Rectal smooth muscle tissue (tissue), 1 donor: Measurements from ENCODE around the gene ULK4.
"Not testable (repeated sequence)": the region's sequence is repeated elsewhere in the genome, so short reads cannot be mapped to it uniquely, and the experiment has no call there.

ENCODE experiments used
- H3K27ac ChIP-seq: one replicate; pipeline ENCODE4 v1.7.0; 2013; ENCODE audit warnings: low read depth, low read length, inconsistent platforms
- H3K27me3 ChIP-seq: one replicate; pipeline ENCODE4 v1.7.0; 2013; ENCODE audit warnings: low read length; ENCODE audit not compliant: control insufficient read depth, insufficient read depth
- H3K36me3 ChIP-seq: one replicate; pipeline ENCODE4 v1.7.0; 2013; ENCODE audit warnings: low read length; ENCODE audit not compliant: control insufficient read depth, insufficient read depth
- H3K4me1 ChIP-seq: one replicate; pipeline ENCODE4 v1.7.0; 2013; ENCODE audit warnings: low read length; ENCODE audit not compliant: control insufficient read depth, insufficient read depth
- H3K4me3 ChIP-seq: one replicate; pipeline ENCODE4 v1.7.0; 2013; ENCODE audit warnings: low read length
- H3K9ac ChIP-seq: one replicate; pipeline ENCODE4 v1.7.0; 2013; ENCODE audit warnings: low read length

Gene ULK4

GRCh38 chr3:41477399-41478014, 484.4 kb downstream of the ULK4 start:
- Histone ChIP-seq H3K36me3 (no peaks in the 10 kb centered on the region), H3K9ac (no peak overlapping the region), H3K4me1 (no peaks in the 10 kb centered on the region), H3K27ac (no peak overlapping the region), H3K4me3 (no peak overlapping the region), H3K27me3 (no peaks in the 10 kb centered on the region)

DNA sequence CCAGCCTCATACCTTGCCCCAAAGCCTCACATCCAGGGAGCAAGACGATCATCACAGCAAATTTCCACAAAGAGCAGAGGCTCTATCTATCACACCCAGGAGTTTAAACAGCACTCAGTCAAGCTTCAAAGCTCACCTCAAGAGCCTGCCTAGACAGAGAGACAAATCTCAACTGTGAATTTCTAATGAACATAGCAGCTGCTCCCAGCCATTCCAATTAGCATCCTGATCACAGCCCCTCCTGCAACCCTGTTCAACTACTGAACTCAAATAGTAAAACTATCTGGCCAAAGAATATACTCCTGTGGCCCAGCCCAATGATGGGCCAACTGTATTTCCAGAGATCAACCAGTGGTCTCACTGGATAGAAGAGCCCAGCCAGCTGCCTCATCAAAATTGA, 492.8 kb downstream of the ULK4 start:
- H3K4me3 ChIP-seq = no peak overlapping the region
- no peak overlapping the region for H3K9ac ChIP-seq

DNA sequence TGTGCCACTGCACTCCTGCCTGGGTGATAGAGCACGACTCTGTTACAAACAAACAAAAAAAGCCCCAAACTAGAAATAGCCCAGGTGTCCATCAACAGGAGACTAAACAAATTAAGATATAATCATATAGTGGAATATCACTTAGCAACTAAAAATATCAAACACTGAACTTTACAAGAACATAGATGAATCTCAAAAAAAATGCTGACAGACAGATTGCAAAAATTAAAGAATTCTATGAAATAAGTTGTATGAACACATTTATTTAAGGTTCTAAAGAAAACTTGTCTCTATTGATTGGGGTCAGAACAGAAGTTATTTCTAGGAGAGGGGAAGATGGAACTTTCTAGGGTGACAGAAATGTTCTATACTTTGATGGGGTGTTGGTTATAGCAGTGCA, 494.4 kb downstream of the ULK4 start:
- Histone ChIP-seq H3K4me3 (no peak overlapping the region), H3K36me3 (no peaks in the 10 kb centered on the region), H3K9ac (no peak overlapping the region), H3K27ac (no peak overlapping the region), H3K27me3 (no peaks in the 10 kb centered on the region), H3K4me1 (no peaks in the 10 kb centered on the region)

More for the DNA sequence above, 492.8 kb downstream of the ULK4 start:
- Histone ChIP-seq H3K4me1 (no peaks in the 10 kb centered on the region), H3K36me3 (no peaks in the 10 kb centered on the region), H3K27ac (no peak overlapping the region), H3K27me3 (no peaks in the 10 kb centered on the region)

DNA sequence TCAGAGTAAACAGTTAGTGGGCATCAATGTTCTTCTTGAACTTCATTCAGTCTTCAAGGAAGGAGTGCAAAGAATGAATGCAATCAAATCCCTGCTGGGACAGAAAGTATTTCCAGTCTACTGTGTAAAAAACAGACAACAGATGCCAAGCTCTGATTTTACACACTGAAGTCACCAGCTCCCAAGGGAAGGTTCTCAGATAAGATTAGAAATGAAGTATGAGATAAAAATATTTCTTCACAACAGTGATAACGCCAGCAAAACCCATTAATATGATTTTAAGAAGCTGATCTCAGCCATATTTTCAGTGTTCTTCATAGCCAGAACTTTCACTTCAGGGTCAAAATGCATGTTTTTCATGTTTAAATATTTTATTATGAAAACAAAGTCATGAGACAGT, 497.0 kb downstream of the ULK4 start:
- no peak overlapping the region for H3K4me3 ChIP-seq
- H3K27me3 ChIP-seq = no peaks in the 10 kb centered on the region
- no peak overlapping the region for H3K27ac ChIP-seq
- no peaks in the 10 kb centered on the region for H3K36me3 ChIP-seq
- H3K4me1 ChIP-seq = no peaks in the 10 kb centered on the region
- H3K9ac ChIP-seq = no peak overlapping the region

- Histone ChIP-seq H3K36me3 (no peaks in the 10 kb centered on the region), H3K4me3 (no peak overlapping the region), H3K27ac (no peak overlapping the region), H3K4me1 (no peaks in the 10 kb centered on the region), H3K9ac (no peak overlapping the region), H3K27me3 (no peaks in the 10 kb centered on the region)
Observed at GRCh38 chr3:41464401-41464800, 497.5 kb downstream of the ULK4 start.

GRCh38 chr3:41462103-41462691, 499.7 kb downstream of the ULK4 start:
- Histone ChIP-seq H3K4me3 (no peak overlapping the region), H3K36me3 (no peaks in the 10 kb centered on the region), H3K27me3 (no peaks in the 10 kb centered on the region)

GRCh38 chr3:41460736-41461135, 501.2 kb downstream of the ULK4 start:
- H3K4me1 ChIP-seq = no peaks in the 10 kb centered on the region
- no peaks in the 10 kb centered on the region for H3K36me3 ChIP-seq
- no peak overlapping the region for H3K4me3 ChIP-seq
- no peaks in the 10 kb centered on the region for H3K27me3 ChIP-seq
- H3K9ac ChIP-seq = no peak overlapping the region
- H3K27ac ChIP-seq = no peak overlapping the region

More at GRCh38 chr3:41462103-41462691, 499.7 kb downstream of the ULK4 start:
- no peak overlapping the region for H3K9ac ChIP-seq
- H3K4me1 ChIP-seq = no peaks in the 10 kb centered on the region
- H3K27ac ChIP-seq = no peak overlapping the region

DNA sequence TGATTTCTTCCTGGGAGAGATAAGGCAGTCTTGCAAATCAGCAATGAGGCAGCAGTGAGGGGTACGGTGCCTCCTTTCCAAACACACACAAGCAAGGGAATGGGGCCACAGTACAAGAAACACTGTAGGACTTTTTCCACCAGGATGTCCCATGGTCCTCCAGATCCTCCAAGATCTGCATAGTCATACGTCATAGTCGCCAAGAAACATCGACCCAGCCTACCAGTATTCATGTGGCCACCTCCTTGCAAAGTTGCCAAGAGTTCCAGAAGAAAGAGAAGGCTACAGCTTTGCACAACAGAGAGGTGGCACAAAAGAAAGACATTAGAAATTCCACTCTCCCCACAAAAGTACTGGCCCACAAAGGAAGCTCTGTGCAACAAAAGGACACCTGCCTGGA, 504.7 kb downstream of the ULK4 start:
- no peak overlapping the region for H3K27ac ChIP-seq
- H3K27me3 ChIP-seq = no peaks in the 10 kb centered on the region
- H3K9ac ChIP-seq = no peak overlapping the region
- H3K36me3 ChIP-seq = no peaks in the 10 kb centered on the region
- H3K4me1 ChIP-seq = no peaks in the 10 kb centered on the region
- no peak overlapping the region for H3K4me3 ChIP-seq

- Histone ChIP-seq H3K27ac (no peak overlapping the region), H3K36me3 (no peaks in the 10 kb centered on the region), H3K27me3 (no peaks in the 10 kb centered on the region), H3K4me3 (no peak overlapping the region), H3K4me1 (no peaks in the 10 kb centered on the region), H3K9ac (no peak overlapping the region)
Observed at GRCh38 chr3:41456162-41456561, 505.7 kb downstream of the ULK4 start.

GRCh38 chr3:41453618-41454017, 508.3 kb downstream of the ULK4 start:
- H3K4me3 ChIP-seq, H3K9ac ChIP-seq, H3K27me3 ChIP-seq, H3K4me1 ChIP-seq, H3K36me3 ChIP-seq, H3K27ac ChIP-seq: not testable (repeated sequence)

DNA sequence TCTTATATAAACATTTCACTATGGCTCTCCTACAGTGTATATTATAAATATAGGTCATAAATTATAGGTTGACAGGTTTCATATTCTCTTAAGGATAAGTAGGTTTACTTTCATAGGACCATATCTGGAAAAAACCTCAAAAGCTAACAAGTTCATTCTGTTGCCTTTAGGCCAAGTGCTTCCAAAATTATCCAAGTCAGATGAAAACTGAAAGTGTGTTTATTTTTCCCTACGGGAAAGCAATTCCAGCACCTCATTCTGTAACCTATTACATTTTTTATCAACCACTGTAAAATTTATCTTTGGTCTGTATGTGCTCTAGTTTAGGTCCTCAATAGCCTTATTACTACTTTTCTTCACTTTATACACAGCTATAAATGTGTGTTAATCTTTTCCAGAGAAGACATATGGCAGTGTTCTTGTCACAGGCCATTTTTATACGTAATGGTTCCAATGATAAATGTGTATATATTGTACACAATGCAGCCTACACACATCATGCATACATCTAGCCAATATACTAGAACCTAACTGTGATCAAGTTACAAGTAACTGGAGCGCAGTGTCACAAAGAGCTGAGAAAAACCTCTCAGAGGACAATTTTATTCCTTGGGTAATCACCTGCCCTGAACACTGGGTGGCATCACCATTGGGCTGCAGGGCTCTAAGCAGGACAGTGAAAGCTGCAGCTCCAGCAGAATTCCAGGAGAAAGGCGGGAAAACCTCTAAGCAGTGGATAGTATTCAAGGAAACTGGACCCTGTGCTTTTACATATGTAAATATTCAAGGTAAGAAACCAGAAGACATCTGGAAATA, 511.3 kb downstream of the ULK4 start:
- Histone ChIP-seq H3K9ac (no peak overlapping the region), H3K27me3 (no peaks in the 10 kb centered on the region), H3K27ac (no peak overlapping the region), H3K36me3 (no peaks in the 10 kb centered on the region), H3K4me3 (no peak overlapping the region), H3K4me1 (no peaks in the 10 kb centered on the region)

DNA sequence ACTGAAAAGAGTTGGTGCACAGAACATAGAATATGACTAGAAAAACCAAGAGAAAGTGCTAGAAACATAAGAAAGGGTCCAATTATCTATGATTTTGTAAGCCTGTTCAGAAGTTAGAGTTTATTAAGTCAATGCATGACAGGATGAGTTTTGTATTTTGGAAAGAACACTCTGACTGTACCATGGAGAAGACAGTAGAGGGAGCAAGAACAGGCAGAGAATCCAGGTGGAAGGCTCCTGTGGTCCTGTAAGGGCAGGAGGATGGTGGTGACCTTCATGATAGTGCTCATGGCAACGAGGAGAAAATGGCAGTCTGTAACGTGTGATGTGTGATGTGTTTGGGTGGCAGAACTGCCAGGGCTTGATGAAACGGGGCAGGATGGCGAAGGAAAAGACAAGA, 513.5 kb downstream of the ULK4 start:
- Histone ChIP-seq H3K36me3 (no peaks in the 10 kb centered on the region), H3K27ac (no peak overlapping the region), H3K4me3 (no peak overlapping the region), H3K4me1 (no peaks in the 10 kb centered on the region), H3K9ac (no peak overlapping the region), H3K27me3 (no peaks in the 10 kb centered on the region)
